NCI-H69 (cell line): Measurements from ENCODE around the gene MRPL40.
A peak's percentile ranks its signal among the peaks of the same experiment; 100 is the strongest.

Source experiments
- DNase-seq: peaks from one replicate; lab custom pipeline; 2025; lab: John Stamatoyannopoulos, UW

The MRPL40 gene

DNA sequence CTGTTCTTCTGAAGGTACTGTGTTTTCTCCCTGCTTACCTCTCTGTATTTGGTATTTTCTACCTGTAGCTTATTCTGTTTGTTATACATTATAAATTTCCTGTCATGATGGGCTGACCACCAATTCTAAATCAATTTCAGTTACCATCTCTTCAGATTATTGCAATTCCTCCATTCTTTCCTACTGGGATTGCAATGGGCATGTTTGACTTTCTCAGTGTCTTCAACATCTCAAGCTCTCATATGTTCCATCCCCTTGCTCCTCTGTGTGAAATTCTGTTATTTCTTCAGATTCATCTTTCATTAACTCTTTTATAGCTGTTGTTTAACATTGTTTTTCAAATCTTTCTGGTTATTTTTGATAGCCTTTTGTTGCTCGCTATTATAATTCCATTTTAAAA is 30.7 kb downstream of the MRPL40 start:
- DNase-seq: no peak

DNA sequence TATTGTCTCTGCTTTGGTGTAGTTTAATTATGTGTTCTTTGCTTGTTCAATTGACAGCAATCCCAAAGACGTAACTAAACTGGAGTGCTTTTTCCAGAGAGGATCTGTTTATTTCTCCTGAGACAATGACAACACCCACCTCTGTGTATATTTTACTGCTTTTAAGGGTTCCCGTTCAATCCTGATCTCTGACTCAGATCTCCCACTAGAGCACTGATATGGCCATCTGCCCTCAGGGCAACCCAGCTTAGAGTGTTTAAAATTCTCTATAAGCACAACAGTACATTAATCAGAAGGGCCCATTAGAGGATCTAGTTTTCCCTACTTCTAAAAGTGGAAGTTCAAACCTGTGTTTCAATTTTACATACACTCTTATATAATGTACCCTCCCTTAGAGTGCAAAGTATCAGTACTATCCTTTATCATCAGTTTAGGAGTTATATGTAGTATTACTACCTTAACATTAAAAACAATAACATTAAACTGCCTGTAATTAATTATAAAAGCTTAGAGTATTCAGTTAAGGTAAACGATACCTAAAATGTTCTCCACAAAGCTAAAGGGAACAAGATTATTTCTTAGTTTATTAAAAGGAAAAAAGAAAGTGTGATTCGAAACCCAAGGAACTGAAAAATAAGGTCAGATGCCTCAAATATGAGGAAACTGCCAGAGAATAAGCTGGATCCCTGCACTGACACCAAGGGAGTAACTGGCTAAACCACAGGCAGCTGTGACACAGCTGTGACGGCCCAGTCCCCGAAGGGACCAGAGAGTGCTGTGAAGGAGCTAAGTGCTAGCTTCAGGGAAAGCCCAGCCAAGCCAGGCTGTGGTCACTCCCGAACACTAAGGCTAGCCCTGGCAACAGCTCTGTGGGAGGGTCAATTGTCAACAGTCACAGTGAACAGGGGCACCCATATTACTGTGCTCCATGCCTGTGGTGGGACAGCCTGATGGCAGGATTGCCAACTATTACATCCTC is 31.4 kb downstream of the MRPL40 start:
- no peak for DNase-seq

DNA sequence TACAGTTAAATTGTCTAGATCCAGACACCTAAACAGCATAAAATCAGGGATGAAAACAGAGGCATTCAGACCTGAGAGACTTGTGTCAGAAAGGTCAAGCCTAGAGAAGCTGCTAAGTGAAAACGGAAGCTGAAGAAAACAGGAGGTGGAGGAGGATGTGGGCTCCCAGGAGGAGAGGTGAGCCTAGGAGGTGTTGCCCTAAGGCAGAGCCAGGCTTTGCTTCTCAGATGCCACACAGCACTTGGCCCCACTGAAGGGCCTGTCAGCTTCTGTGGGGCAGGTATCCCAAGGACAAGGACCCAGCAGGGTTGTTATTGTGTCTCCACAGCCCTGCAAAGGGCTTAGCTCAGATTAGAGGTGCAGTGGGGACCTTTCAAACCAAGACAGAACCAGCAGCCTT is 32.2 kb downstream of the MRPL40 start:
- DNase-seq: no peak

DNA sequence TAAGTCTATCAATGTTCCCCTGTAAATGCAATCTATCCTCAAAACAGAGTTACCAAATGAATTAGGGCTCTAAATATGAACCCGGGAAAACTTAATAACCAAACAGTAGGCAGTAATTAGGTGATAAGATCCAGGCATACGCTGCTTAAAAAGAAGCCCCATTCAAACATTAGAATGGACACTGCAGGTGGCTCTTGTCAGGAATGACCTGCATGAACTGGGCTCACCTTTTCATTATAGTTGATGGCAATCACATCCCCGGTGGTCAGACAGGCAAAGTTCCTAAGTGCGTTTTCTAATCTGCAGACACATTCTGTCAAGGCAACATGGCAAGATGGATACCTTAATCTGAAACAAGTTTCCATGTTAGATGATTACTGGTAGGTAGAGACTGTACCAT is 32.6 kb downstream of the MRPL40 start:
- no peak for DNase-seq

DNA sequence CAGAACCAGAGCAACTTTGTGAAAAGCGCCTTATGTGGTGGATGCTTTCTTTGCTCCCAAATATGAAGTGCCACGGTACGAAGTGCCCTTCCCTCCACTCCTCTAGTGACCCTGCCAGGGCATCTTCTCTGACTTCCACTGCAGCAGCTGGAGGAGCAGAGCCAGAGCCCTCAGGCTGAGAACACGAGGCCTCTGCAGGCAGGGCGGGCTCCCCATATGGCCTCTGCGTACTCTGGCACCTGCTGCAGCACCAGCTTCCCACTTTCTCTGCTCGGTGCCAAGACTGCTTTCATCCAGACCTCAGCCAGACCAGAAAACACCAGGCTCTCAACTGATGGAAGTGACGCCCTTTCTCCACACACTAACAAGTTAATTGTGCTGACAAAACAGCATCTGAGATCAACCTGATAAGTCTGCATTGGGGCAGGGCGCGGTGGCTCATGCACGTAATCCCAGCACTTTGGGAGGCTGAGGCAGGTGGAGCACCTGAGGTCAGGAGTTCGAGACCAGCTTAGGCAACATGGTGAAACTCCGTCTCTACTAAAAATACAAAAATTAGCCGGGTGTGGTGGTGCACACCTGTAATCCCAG is 33.9 kb downstream of the MRPL40 start:
- peak; percentile 22 for DNase-seq

DNA sequence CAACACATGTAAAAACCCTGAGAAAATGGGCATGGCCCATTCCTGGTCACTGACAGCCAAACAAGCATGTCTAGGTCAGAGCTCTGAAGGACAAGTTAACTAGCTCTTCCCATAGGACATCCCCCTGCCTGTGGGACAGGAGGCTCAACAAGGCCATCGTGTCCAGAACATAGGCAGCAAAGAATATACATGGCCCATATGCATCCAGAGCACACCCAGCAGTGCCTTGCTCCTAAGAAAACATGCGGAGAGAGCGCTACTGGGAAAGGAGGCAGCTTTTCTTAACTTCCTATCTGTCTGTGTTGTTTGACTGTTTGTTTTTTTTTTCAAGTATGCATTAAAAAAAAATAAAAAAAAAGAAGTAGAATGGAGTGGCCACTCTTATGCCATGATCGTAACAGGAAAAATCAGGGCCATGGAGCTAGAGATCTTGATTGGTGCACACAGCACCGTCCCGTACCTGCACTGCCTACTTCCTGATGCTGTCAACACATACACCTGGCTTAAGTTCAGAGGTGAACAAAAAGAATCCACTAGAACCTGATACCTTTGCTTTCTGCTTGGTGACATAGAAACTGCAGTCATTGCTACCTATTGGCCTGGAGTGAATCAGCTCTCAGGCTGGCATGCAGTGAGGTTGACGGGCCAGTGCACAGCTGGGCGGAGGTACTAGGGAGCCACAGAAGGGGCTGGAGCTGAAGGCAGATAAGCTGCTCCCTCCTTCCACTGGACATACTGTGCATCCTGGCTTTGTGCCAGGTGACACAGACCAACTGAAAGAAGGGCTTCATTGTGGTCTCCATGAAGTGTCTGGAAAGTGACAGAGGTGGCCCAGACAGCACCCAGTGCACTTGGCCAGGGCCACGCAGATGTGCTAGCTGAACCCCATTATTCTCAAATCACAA is 34.8 kb downstream of the MRPL40 start:
- DNase-seq: no peak

DNA sequence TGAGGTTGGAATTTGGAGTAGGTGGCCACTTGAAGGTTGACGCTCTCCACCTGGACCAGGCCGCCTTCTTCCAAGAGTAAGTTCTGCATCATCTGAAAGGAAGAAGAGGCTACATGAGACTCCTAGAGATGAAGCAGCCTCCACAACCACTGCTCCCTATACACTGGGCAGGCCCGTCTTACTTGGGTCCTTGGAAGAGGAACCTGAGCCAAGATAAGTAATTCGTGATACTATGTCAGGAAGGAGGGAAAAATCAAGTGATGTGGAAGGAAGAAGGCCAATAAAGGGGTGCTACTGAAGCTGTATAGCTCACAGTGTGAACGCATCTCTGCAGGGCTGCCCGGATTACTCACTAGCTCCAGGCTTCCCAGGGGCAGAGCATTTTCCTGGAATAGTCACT is 35.6 kb downstream of the MRPL40 start:
- DNase-seq: no peak

DNA sequence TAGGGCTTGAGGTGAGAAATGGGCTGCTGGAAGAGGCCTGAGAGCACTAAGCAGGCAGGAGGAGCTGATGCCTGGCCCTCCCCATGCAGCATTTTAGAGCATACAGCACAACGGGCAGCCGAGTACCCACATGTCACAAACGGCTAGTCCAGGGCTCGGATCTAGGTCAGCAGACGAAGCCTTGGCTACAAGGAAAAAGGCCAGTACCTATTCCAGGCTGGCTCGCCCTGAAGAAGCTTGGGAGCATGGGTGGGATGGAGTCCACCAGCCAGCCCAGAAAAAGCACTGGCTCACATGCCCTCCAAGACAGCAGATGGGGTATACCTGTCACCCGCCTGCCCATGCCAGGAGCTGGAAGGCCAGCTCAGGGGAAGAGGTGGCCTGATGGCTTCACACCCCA is 37.1 kb downstream of the MRPL40 start:
- DNase-seq: no peak

DNA sequence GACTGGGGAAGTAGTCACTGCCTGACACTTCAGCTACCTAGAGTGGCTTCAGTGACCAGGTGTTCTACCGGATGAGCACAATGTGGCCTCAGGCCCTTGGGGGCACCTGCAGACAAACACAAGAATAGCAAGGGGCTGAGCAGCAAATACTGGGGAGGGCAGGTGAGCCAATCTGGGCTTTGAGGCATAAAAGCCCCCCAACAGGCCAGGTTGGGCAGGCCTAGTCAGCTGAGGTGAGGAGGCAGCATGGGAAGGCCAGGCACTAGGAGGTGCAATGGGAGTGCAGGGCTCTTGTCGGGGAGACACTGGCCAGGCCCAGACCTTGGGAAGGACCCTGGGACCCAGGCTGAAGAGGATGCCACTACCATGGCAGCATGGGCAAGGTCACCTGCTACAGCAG is 37.7 kb downstream of the MRPL40 start:
- DNase-seq: no peak

DNA sequence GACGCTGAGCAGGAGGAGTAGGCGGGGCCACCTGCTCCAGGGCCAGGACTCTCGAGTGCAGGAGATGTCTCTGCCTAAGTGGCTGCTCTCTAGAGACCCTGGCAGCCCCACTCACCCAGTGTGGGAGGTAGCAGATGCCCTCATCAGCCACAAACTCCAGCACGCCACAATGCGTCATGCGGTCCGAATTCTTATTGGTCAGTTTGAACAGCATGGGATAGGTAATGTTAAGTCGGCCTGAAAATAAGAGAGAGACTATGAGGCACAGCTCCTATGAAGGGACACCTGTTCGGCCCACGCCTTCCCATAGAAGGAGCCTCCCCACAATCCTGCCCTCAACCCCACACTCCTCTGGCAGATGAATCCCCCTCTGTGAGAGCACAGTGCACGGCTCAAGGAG is 39.2 kb downstream of the MRPL40 start:
- DNase-seq: no peak

DNA sequence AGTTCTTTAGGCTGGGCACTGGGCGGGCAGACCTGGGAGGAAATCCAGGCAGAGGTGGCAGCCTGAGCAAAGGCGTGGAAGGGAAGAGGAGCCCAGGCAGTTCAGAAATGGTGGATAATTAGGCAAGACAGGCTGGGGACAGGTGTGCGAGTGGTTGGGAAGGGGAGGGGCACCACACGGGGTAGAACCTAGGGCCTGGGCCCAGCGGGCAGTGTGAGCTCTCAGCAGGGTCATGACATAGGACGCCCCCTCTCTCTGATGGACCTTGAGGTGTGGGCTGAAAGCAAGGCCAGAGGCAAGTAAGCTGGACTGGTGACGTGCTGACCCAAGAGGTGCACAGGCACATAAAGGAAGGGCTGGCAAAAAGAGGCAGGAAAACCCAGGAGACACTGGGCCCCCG is 39.9 kb downstream of the MRPL40 start:
- no peak for DNase-seq

DNA sequence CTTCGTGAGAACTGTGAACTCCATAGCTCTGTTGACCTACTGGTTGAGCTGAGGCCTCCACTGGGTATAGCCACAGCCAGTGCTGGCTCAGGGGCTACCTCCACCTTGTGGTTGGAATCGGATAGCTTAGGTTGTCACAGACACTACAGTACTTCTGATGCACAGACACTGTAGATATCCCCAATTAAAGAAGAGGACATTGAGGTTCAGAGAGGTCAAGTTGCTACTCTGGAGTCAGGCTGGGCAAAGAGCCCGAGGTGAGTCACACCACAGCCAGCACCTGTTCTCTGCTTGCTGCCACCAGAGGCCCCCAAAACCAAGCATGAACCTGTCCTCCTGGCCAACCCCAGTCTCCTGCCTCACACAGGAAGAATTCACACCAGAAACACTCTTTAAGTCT is 41.2 kb downstream of the MRPL40 start:
- DNase-seq: no peak

DNA sequence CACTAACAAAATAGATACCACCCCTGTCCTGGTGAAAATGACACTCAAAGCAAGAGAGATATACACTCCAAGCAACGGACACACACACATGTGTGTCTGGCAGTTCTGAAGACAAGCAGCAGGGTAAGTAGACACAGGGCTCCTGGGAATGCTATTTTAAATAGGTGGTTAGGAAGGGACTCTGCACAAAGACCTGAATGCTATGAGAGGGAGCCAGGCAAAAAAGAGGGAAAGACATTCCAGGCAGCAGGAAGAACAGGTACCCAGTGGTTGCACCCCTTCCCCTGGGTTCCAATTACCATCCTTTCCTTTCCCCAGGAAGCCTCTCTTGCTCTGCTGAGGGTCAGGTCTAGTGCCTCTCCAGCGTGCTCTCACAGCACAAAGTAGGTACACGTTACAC is 43.7 kb downstream of the MRPL40 start:
- no peak for DNase-seq

DNA sequence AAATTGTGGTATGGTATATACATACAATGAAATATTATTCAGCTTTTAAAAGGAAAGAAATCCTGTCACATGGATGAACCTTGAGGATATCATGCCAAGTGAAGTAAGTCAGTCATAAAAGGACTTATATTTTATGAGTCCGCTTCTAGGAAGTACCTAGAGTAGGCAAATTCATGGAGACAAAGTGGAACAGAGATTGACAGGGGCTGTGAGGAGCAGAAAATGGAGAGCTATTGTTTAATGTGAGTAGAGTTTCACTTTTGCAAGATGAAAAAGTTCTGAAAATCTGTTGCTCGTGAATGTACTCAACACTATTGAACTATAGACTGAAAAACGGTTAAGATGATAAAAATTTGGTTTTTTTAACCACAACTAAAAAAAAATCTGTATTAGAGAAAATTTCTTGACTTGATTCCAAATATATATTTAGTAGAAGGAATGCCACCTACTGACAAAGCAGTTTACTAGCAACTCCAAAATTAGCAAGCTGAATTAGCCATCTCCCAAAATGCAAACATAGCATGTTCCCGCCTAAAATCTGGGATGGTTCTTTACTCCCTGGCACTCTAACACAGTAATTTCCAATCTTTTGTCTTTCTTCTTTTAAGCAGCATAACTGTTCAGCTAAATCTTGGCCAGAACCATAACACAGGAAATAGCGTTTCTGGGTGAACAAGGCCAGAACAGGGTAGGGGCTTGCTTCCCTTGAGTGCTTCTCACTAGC is 45.1 kb downstream of the MRPL40 start:
- DNase-seq: peak; percentile 31

DNA sequence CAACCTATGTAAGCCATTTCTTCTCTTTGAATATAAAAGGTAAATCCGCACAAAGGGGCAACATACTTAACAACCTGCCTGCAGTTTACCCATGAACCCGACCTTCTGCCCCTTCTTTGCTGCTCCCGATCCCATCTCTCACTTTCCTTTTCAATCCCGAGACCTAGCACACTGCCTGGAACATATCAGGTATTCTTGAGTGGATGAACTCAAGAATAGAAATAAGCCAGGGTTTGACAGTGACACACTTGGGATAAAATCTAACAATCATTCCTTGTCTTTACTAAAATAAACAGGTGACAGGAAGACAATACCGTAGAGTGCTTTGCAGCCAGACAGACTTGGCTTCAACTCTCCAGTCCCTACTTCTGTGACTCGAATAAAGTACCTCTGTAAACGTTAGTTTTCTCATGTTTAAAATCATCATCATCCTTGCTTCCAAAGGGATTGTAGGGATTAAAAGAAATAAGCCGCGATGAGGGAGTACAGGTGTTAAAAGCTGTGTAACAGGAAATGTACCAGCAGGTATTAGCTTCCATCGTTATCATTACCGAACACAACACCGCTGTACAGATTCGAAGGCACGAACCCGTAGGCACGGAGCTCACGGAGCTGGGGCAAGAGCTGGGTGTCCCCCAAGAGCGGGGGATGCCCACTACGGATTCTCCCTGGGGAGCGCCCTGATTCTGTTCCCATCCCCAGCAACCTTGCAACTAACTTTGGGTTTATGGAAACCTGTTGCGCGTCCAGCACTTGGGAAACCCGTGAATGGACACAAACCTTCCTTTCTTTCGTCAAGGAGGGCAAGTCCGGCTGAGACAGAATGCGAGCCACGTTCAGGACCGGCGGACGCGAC is 45.9 kb downstream of the MRPL40 start:
- peak; percentile 57 for DNase-seq

DNA sequence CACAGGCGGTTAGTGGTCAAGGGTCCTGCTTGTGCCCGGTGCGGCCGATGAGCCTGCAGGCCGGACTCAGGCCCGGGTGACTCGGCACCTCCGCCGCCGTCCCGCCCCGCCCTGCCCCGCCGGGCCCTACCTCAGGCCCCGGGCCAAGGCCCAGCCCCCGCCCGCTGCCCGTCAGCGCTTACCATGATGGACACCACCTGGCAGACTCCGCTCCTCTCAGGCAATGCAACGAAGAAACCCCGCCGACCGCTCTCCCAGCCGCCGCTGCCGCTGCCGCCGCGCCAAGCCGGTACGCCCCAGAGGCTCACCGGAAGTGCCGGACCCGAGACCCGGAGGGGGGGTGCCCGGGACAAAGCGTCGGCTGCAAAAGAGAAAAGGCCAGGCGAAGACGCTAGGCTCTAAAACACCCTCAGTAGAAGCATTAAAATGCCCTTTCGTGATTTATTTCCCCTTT is 46.6 kb downstream of the MRPL40 start, which contains the start of gene UFD1:
TSS of gene UFD1 (minus strand) at position 293 of the 454 bp plus-strand sequence. CDS start at position 185, 108 bp downstream.
- DNase-seq: peak; percentile 93

DNA sequence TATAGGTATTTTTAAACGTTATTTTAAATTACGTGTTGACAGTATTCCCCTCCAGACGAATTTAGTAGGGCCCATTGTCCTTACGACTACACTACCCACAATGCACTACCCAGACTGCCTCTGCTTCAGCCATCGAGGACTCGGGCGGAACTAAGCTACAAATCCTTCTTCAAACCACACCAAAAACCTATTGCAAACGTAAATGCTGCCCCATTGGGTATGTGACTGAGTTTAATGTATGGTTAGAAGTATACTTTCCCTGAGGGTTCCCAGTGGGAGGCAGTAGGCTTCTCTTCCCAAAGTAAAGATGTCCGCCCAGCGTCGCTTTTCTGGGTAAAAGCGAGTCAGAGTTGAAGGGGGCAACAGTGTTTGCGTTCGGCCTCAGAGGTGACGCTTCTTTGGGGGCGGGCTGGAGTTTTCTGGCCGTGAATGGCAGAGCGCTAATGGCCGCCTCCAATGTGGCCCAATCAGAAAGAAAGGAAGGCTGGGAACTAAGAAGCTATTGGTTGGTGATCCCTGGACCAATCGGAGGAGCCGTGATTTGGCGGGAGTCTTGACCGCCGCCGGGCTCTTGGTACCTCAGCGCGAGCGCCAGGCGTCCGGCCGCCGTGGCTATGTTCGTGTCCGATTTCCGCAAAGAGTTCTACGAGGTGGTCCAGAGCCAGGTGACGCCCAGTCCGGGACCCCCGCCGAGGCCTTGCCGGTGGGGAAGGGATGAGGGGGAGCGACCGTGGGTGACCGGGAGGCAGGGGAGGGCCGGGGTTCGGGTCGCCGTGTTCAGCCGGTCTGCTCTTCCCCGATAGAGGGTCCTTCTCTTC is 47.2 kb downstream of the MRPL40 start, which contains the start of gene CDC45:
TSS of gene CDC45 (plus strand) at position 566 of the 818 bp plus-strand sequence. CDS start at position 615, 49 bp downstream.
- DNase-seq: peak; percentile 99

DNA sequence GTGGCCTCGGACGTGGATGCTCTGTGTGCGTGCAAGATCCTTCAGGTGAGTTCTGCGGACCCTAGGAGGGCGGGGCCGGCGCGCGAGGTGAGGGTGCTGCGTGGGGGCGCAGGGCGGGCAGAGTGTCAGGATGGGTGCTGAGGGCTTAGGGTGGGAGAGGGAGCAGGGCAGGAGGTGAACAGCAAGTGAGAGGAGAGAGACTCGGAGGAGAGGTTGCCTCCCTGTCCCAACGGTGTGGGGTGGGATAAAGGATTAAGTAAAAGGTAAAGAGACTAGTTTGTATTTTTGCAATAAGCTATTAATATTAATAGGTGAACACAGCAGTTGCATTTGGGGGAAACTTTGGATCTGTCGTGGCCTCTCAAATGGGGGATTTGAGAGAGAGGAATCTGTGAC is 47.8 kb downstream of the MRPL40 start:
- peak; percentile 56 for DNase-seq

DNA sequence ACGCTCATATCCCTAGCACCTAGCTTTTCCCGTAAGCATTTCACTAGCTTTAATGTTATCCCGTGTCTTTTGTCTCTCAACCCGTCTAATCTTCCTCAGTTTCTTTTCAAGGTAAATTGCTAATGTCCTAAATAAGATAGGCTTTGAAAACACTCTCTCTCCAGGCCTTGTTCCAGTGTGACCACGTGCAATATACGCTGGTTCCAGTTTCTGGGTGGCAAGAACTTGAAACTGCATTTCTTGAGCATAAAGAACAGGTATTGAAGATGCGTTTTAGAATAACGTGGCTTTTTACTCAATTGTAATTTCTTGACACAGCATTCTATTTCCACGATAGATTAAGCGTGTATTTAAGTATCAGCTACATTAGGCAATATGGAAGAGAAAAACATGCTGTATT is 48.4 kb downstream of the MRPL40 start:
- no peak for DNase-seq

DNA sequence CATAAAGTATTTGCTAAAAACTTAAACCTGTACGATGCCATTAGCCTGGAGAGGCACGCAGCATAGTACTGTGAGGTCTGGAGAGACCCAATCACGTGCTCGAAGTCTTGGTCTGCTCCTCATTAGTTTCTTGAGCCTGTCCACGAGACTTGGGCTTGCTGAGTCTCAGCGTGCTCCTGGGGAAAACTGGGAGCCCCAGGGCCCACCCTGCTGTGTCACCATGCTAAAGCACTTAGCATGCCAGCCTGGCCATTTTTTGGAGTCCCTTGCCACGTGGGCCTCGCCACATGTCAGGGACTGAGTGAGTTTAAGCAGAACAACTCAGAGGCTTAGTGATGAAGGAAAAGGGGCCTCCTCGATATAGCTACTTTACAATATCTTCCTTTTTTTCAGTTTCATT is 50.0 kb downstream of the MRPL40 start:
- no peak for DNase-seq
